Neural progenitor cell (in vitro differentiated cells): ENCODE data around the gene PLOD1.

Experiments used
- CTCF ChIP-seq: fragments of 200-600 bp; sonication (generic); IDR thresholded peaks from 2 replicates; pipeline ENCODE4 v1.5.1; 2017; ENCODE audit warnings: antibody characterized with exemption, mild to moderate bottlenecking
- EZH2 ChIP-seq: fragments of 200-600 bp; sonication (generic); IDR thresholded peaks from 2 replicates; pipeline ENCODE4 v1.6.1; 2017; ENCODE audit warnings: antibody characterized with exemption, mild to moderate bottlenecking, moderate library complexity
- EZH2phosphoT487 ChIP-seq: fragments of 200-600 bp; sonication (generic); IDR thresholded peaks from 2 replicates; pipeline ENCODE4 v1.6.1; 2017; ENCODE audit warnings: antibody characterized with exemption

- TF ChIP-seq EZH2 = no peak
- TF ChIP-seq CTCF = no peak
- TF ChIP-seq EZH2phosphoT487 = no peak
Measured at GRCh38 chr1:11985171-11985570, 50.7 kb downstream of the PLOD1 start.
